GM12878 (cell line): Measurements from ENCODE around the gene GNAZ. TPM values are rescaled to one million over a fixed set of nuclear protein-coding genes. Genes with fewer than 3 reads are reported as not detected.

Experiments used
- ATAC-seq: fragments of 200-7000 bp; cut with Tn5 transposase; 3 replicates; pipeline ENCODE4 v1.9.1; 2020; ENCODE audit warnings: mild to moderate bottlenecking, moderate library complexity
- BruUV-seq: library from RNA; stranded (reverse); fragments of 400-500 nt; replicated peaks from 2 replicates; lab custom pipeline; 2021; lab: Mats Ljungman, UMichigan
- CTCF ChIA-PET: fragments of 300-600 bp; sonication (Branson Sonifier 250); formaldehyde crosslinking; extraction: SDS; loops from one replicate; lab custom pipeline; 2021; ENCODE audit warnings: inconsistent platforms; lab: Yijun Ruan, JAX
- POLR2A ChIA-PET: fragments of 350-600 bp; formaldehyde crosslinking; extraction: SDS; loops from one replicate; lab custom pipeline; 2021; ENCODE audit warnings: inconsistent platforms; lab: Charles Lee
- RAD21 ChIA-PET: fragments of 300-600 bp; sonication (Branson Sonifier 250); formaldehyde crosslinking; loops from one replicate; lab custom pipeline; 2023; ENCODE audit warnings: antibody characterized with exemption; ENCODE audit not compliant: unreplicated experiment; lab: Charles Lee
- SMC1A ChIA-PET: fragments of 300-600 bp; sonication (Branson Sonifier 250); formaldehyde crosslinking; loops from one replicate; lab custom pipeline; 2023; ENCODE audit not compliant: unreplicated experiment, uncharacterized antibody; lab: Charles Lee
- DNase-seq: peaks from one replicate; pipeline ENCODE4 v3.0.0-alpha.2; 2011; ENCODE audit warnings: low read depth, low spot score
- FAIRE-seq: peaks from 3 replicates; lab custom pipeline; 2011; peaks lifted over from hg19 to GRCh38; lab: Jason Lieb, UNC
- H2AFZ ChIP-seq: 2 replicates; pipeline ENCODE4 v1.6.0; 2011; ENCODE audit warnings: low read depth, low read length, control low read depth; ENCODE audit not compliant: control insufficient read depth
- H3K27ac ChIP-seq: 2 replicates; pipeline ENCODE4 v1.5.1; 2011; ENCODE audit warnings: control low read depth; ENCODE audit not compliant: control insufficient read depth, insufficient read depth
- H3K27me3 ChIP-seq, 2 experiments: replicated peaks in 1 of 2; 2 replicates each; pipeline versions ENCODE4 v1.6.0 to v1.6.1; 2011; ENCODE audit warnings: low read length in 1 of 2; ENCODE audit not compliant: control insufficient read depth in 2 of 2, insufficient read depth in 2 of 2
- H3K36me3 ChIP-seq, 2 experiments: 2 replicates each; pipeline ENCODE4 v1.5.1; 2011; ENCODE audit warnings: low read length in 1 of 2; ENCODE audit not compliant: control insufficient read depth in 2 of 2, insufficient read depth in 2 of 2
- H3K4me1 ChIP-seq: 2 replicates; pipeline ENCODE4 v1.6.1; 2011; ENCODE audit warnings: mild to moderate bottlenecking, low read length, moderate library complexity, mixed read lengths; ENCODE audit not compliant: control insufficient read depth, insufficient read depth
- H3K4me2 ChIP-seq: 2 replicates; pipeline ENCODE4 v1.6.0; 2011; ENCODE audit warnings: control low read depth; ENCODE audit not compliant: control insufficient read depth, insufficient read depth
- H3K4me3 ChIP-seq: fragments of 200-600 bp; sonication (generic); 2 replicates; pipeline ENCODE4 v1.5.1; 2016
- H3K79me2 ChIP-seq: 2 replicates; pipeline ENCODE4 v1.6.0; 2011; ENCODE audit warnings: low read length; ENCODE audit not compliant: control insufficient read depth, insufficient read depth
- H3K9ac ChIP-seq: 2 replicates; pipeline ENCODE4 v1.8.0; 2011; ENCODE audit warnings: low read length, control low read depth, mixed read lengths; ENCODE audit not compliant: control insufficient read depth, insufficient read depth
- H3K9me3 ChIP-seq: replicated peaks from 3 replicates; pipeline ENCODE4 v1.5.1; 2011; ENCODE audit warnings: mild to moderate bottlenecking, low read length; ENCODE audit not compliant: control insufficient read depth, insufficient read depth
- H4K20me1 ChIP-seq: 2 replicates; pipeline ENCODE4 v1.6.0; 2011; ENCODE audit not compliant: control insufficient read depth, insufficient read depth
- LARP7 ChIP-seq: fragments of 450-650 bp; IDR thresholded peaks from 2 replicates; pipeline ENCODE4 v1.6.1; 2017; ENCODE audit warnings: mild to moderate bottlenecking
- NR2C1 ChIP-seq: fragments of 450-650 bp; IDR thresholded peaks from 2 replicates; pipeline ENCODE4 v1.6.1; 2017; ENCODE audit warnings: antibody characterized with exemption, mild to moderate bottlenecking, moderate library complexity
- NR2F1 ChIP-seq: fragments of 450-650 bp; conservative IDR thresholded peaks from 2 replicates; pipeline ENCODE4 v1.6.1; 2017; ENCODE audit warnings: mild to moderate bottlenecking
- SPI1 ChIP-seq: IDR thresholded peaks from 2 replicates; pipeline ENCODE4 v1.6.1; 2011; ENCODE audit warnings: low read depth, mild to moderate bottlenecking, low read length, moderate library complexity, borderline replicate concordance; ENCODE audit not compliant: insufficient read depth
- WGBS: methylation state at CpG from one replicate; pipeline ENCODE4 v1.1.6; 2016; ENCODE audit warnings: low lambda C conversion rate; ENCODE audit not compliant: insufficient replicate concordance, insufficient coverage; ENCODE audit errors: missing lambda C conversion rate; 5-methylcytosine and 5-hydroxymethylcytosine counted together
- in situ Hi-C: fragments of 300-500 bp; cut with MboI; formaldehyde crosslinking; loops from 9 replicates; pipeline ENCODE4 v1.14.3; 2018; ENCODE audit warnings: mixed read lengths
- intact Hi-C: fragments of 100-400 bp; cut with micrococcal nuclease; formaldehyde crosslinking; loops from one replicate; pipeline ENCODE4 v1.14.2; 2022; ENCODE audit not compliant: unreplicated experiment
- polyA plus RNA-seq, 11 experiments: library from polyadenylated mRNA; depleted of rRNA in 4 of 11; unstranded in 6 of 11; stranded (reverse) in 5 of 11; fragments of >200 nt; fragmentation: Nextera tagmentation in 4 of 11; fragmentation: Illumina TruSeq in 1 of 11; extraction: Ambion mirVana in 4 of 11; extraction: Trizol in 1 of 11; gene quantifications; 1 replicate in 1 of 11; 2 replicates in 10 of 11; pipeline versions ENCODE4 v1.2.1 to v1.2.3, GENCODE V29; 2011 to 2016; ENCODE audit warnings: inconsistent platforms in 2 of 11, missing spikeins in 2 of 11, low read depth in 1 of 11
- total RNA-seq, 4 experiments: library from RNA; depleted of rRNA in 3 of 4; stranded (reverse); fragments of >200 nt in 3 of 4; fragmentation: Illumina TruSeq in 1 of 4; extraction: Trizol in 1 of 4; gene quantifications; 2 replicates each; pipeline versions ENCODE4 v1.2.1 to v1.2.3, GENCODE V29; 2013 to 2021
- TF ChIP-seq, protein P1 (sequence below): fragments of 450-650 bp; IDR thresholded peaks from 2 replicates; pipeline ENCODE4 v1.6.1; 2017; ENCODE audit warnings: low read depth, mild to moderate bottlenecking, moderate library complexity
- TF ChIP-seq, protein P2 (sequence below): fragments of 450-650 bp; conservative IDR thresholded peaks from 2 replicates; pipeline ENCODE4 v1.6.1; 2017; ENCODE audit warnings: mild to moderate bottlenecking, moderate library complexity

Gene GNAZ
- total and polyA plus RNA-seq, 10 of the 15 experiments (the other 5 are each of a cell fraction or from before 2014, with no cell fraction given) = 0.09 to 1.0 (median 0.44) TPM; not detected in 1

DNA sequence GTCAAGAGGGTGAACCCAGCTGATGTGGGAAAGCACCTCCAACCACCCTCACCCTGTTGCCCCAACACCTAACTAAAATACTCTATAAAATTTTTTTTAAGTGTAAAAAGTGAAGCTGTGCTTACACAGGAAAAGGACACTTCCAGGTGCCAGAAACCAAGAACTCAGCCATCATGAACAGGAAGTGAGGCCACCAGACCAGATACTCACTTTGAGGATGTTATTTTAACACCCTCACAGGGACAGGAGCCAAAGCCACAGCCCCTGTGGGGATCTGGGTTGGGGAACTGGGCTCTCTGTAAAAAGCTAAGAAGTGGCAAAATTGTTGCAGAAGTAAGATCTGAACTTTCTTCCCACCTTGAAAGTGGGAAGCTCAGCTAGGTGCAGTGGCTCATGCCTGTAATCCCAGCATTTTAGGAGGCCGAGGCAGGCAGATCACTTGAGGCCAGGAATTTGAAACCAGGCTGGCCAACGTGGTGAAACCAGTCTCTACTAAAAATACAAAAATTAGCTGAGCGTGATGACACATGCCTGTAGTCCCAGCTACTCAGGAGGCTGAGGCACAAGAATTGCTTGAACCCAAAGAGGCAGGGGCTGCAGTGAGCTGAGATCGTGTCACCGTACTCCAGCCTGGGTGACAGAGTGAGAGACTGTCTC is 67.7 kb downstream of the GNAZ start (continued):
- TF ChIP-seq, protein P1, sequence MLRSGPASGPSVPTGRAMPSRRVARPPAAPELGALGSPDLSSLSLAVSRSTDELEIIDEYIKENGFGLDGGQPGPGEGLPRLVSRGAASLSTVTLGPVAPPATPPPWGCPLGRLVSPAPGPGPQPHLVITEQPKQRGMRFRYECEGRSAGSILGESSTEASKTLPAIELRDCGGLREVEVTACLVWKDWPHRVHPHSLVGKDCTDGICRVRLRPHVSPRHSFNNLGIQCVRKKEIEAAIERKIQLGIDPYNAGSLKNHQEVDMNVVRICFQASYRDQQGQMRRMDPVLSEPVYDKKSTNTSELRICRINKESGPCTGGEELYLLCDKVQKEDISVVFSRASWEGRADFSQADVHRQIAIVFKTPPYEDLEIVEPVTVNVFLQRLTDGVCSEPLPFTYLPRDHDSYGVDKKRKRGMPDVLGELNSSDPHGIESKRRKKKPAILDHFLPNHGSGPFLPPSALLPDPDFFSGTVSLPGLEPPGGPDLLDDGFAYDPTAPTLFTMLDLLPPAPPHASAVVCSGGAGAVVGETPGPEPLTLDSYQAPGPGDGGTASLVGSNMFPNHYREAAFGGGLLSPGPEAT = peak; percentile 94
- TF ChIP-seq NR2C1 = no peak
- TF ChIP-seq, protein P2, sequence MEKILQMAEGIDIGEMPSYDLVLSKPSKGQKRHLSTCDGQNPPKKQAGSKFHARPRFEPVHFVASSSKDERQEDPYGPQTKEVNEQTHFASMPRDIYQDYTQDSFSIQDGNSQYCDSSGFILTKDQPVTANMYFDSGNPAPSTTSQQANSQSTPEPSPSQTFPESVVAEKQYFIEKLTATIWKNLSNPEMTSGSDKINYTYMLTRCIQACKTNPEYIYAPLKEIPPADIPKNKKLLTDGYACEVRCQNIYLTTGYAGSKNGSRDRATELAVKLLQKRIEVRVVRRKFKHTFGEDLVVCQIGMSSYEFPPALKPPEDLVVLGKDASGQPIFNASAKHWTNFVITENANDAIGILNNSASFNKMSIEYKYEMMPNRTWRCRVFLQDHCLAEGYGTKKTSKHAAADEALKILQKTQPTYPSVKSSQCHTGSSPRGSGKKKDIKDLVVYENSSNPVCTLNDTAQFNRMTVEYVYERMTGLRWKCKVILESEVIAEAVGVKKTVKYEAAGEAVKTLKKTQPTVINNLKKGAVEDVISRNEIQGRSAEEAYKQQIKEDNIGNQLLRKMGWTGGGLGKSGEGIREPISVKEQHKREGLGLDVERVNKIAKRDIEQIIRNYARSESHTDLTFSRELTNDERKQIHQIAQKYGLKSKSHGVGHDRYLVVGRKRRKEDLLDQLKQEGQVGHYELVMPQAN = no peak

DNA sequence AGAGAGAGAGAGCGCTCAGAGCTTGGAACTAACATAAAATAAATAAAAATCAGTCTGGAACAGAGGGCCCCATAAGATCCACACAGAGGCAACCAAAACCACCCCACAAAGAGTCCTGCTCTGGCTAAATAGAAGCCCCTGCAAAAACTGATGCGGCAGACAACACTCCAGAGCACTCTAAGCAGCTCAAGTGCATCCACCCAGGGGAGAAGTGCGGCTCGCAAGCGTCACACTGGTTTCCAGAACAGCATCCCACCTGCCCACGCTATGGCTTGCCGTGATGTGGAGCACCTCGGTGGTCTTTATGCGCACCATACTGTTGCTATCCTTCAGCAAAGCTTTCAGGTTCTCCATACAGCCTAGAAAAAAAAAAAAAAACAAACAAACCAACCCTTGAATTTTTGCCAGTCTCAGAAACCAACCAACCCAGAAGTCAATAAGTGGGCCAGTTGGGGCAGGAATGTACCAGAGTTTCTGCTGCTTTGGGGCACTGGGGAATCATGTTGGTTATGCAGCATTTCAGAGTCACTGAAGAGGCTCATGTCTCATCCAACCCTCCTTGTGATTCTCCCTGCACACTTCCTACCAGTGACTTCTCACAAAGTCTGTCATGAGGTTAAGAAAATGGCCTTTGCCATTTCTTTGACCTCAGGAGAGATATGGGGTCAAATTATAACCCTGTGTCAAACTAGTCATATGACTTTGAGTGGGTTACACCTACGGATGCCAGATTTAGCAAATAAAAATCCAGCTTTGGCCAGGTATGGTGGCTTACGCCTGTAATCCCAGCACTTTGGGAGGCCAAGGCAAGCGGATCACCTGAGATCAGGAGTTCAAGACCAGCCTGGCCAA is 68.5 kb downstream of the GNAZ start:
- no peaks in the 10 kb centered on the region for H3K79me2 ChIP-seq
- no peak overlapping the region for H2AFZ ChIP-seq
- no peaks in the 10 kb centered on the region for H3K27me3 ChIP-seq
- no peaks in the 10 kb centered on the region for H3K36me3 ChIP-seq
- H3K4me2 ChIP-seq = peak overlapping the region; percentile 2
- DNase-seq (no peak), FAIRE-seq (no peak), ATAC-seq (peak; percentile 7)
- H3K27ac ChIP-seq = peak overlapping the region; percentile 86
- RAD21 ChIA-PET = interaction anchor here (0.9 to 2.7 kb wide), 21 partner anchors 7 to 1040 kb away, joined by 3 to 27 read pairs (median 4); partner anchors contain the start of gene BCR
- no peaks in the 10 kb centered on the region for H4K20me1 ChIP-seq
- BruUV-seq = no TSS peak
- SMC1A ChIA-PET = interaction anchor here (0.5 to 4.9 kb wide), 19 partner anchors 11 to 1096 kb away, joined by 3 to 75 read pairs (median 5); partner anchors contain the start of gene BCR
- H3K4me3 ChIP-seq = no peak overlapping the region
- no peaks in the 10 kb centered on the region for H3K9me3 ChIP-seq
- H3K9ac ChIP-seq = peak overlapping the region; percentile 72
- POLR2A ChIA-PET = interaction anchor here (0.6 to 1.9 kb wide), 7 partner anchors 10 to 283 kb away, joined by 3 to 7 read pairs (median 3); no protein-coding TSS in a partner anchor
- intact Hi-C loops = loop anchor here (5.0 kb wide), 1 partner anchor 43 kb away; the partner anchor contains the start of gene BCR
- CTCF ChIA-PET = interaction anchor here (0.6 to 6.0 kb wide), 19 partner anchors 9 to 1128 kb away, joined by 3 to 86 read pairs (median 5); partner anchors contain the start of gene BCR
- H3K4me1 ChIP-seq = peaks cover 60% of the 10 kb centered on the region
- in situ Hi-C loops = loop anchor here (10.0 kb wide), 1 partner anchor 784 kb away; no protein-coding TSS in a partner anchor
- 48% methylated on average over 12 of the region's 12 CpGs for WGBS
- TF ChIP-seq NR2F1 = peak; percentile 75
- peak; percentile 56 for TF ChIP-seq NR2C1
- TF ChIP-seq LARP7 = no peak
- 0 out of 2 replicates have a peak, but pooled peaks have one; percentile 5 for TF ChIP-seq SPI1
